Osteoblast (primary cell): ENCODE data around the gene C3orf20. TPM values are rescaled to one million over a fixed set of nuclear protein-coding genes. Genes with fewer than 3 reads are reported as not detected.
"Not testable (repeated sequence)": the region's sequence is repeated elsewhere in the genome, so short reads cannot be mapped to it uniquely, and the experiment has no call there.

Source experiments
- DNase-seq: peaks from one replicate; pipeline ENCODE4 v3.0.0; 2011; ENCODE audit warnings: low spot score, mixed read lengths; ENCODE audit not compliant: insufficient read length; ENCODE audit errors: missing footprints
- H2AFZ ChIP-seq: 2 replicates; pipeline ENCODE4 v1.6.0; 2011; ENCODE audit warnings: mild to moderate bottlenecking, low read length
- H3K27ac ChIP-seq: 2 replicates; pipeline ENCODE4 v1.5.1; 2011; ENCODE audit warnings: mild to moderate bottlenecking, low read depth, low read length, moderate library complexity
- H3K27me3 ChIP-seq: 2 replicates; pipeline ENCODE4 v1.6.0; 2012; ENCODE audit warnings: mild to moderate bottlenecking, control low read depth, inconsistent platforms, low read length, moderate library complexity; ENCODE audit not compliant: insufficient read depth
- H3K36me3 ChIP-seq: 2 replicates; pipeline ENCODE4 v1.5.1; 2011; ENCODE audit warnings: mild to moderate bottlenecking, low read length, control low read depth, moderate library complexity; ENCODE audit not compliant: insufficient read depth
- H3K4me1 ChIP-seq: 2 replicates; pipeline ENCODE4 v1.5.1; 2011; ENCODE audit warnings: mild to moderate bottlenecking, low read length, control low read depth, moderate library complexity; ENCODE audit not compliant: insufficient read depth
- H3K4me2 ChIP-seq: 2 replicates; pipeline ENCODE4 v1.6.0; 2011; ENCODE audit warnings: mild to moderate bottlenecking, low read length; ENCODE audit not compliant: insufficient read depth
- H3K4me3 ChIP-seq: fragments of 200-600 bp; sonication (generic); 3 replicates; pipeline ENCODE4 v1.5.1; 2012; ENCODE audit warnings: mild to moderate bottlenecking, low read length, inconsistent platforms; ENCODE audit not compliant: insufficient read depth
- H3K79me2 ChIP-seq: 2 replicates; pipeline ENCODE4 v1.6.0; 2012; ENCODE audit warnings: mild to moderate bottlenecking, low read length, control low read depth, inconsistent platforms; ENCODE audit not compliant: insufficient read depth
- H3K9me3 ChIP-seq: 2 replicates; pipeline ENCODE4 v1.5.1; 2011; ENCODE audit warnings: low read depth, low read length, control low read depth
- H4K20me1 ChIP-seq: 2 replicates; pipeline ENCODE4 v1.6.0; 2012; ENCODE audit warnings: mild to moderate bottlenecking, low read length, control low read depth; ENCODE audit not compliant: insufficient read depth
- CTCF ChIP-seq: IDR thresholded peaks from 2 replicates; pipeline ENCODE4 v1.5.1; 2011; ENCODE audit warnings: mild to moderate bottlenecking, low read depth, low read length, moderate library complexity; ENCODE audit errors: extremely low read depth
- total RNA-seq: library from RNA; depleted of rRNA; stranded (reverse); fragments of >200 nt; gene quantifications from 2 replicates; pipeline ENCODE4 v1.2.3, GENCODE V29; 2012

C3orf20 gene
- total RNA-seq, 1 donor = under 0.01 TPM

DNA sequence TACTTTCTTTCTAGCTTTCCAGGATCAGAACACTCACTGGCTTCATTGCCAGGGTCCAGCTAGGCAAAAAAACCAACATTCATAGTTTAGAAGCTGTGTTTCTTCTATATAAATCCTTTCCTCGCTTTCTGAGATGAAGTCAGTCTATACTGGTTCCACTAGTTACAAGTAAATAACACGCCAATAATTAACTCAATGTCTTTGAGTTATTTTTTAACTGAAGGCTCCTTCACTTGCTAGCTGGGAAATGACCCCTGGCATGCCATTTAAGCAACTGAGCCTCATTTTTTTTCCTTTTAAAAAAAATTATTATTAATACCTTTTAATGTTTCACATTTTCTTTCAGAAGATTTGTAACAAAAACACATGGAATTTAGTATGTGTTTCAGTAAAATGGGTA, 25.5 kb upstream of the C3orf20 start:
- Histone ChIP-seq H2AFZ (no peak overlapping the region), H3K4me2 (no peak overlapping the region), H3K79me2 (peaks cover 22% of the 10 kb centered on the region), H3K4me1 (peaks cover 5% of the 10 kb centered on the region), H3K36me3 (peaks cover 3% of the 10 kb centered on the region), H3K4me3 (no peak overlapping the region), H4K20me1 (no peaks in the 10 kb centered on the region), H3K27me3 (peaks cover 4% of the 10 kb centered on the region), H3K9me3 (no peaks in the 10 kb centered on the region), H3K27ac (no peak overlapping the region)
- no peak for DNase-seq
- TF ChIP-seq CTCF = no peak

DNA sequence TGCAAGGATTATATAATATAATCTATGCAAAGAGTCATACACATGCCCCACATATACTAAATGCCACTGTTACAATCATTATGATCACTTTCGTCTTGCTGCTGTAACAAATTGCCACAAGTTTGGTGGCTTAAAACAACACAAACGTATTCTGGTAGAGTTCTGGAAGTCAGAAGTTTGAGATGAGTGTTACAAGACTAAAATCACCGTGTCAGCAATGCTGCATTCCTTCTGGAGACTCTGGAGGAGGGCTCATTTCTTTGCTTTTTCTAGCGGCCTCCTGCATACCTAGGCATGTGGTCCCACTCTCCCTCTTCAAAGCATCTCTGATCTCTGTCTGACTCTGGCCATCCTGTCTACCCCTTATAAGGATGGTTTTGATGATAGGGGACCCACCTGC, 24.7 kb upstream of the C3orf20 start:
- H2AFZ ChIP-seq = no peak overlapping the region
- TF ChIP-seq CTCF = no peak
- no peaks in the 10 kb centered on the region for H3K9me3 ChIP-seq

GRCh38 chr3:14651440-14652251, 23.3 kb upstream of the C3orf20 start, which contains the start of gene CCDC174:
Gene CCDC174, plus strand, starts transcription at chr3:14651762. Its CDS starts 75 bp downstream, at chr3:14651837.
- Histone ChIP-seq H3K4me1 (peaks cover 5% of the 10 kb centered on the region), H2AFZ (peak within 1 kb of the TSS; percentile 98), H3K27me3 (no peaks in the 10 kb centered on the region), H3K9me3 (no peaks in the 10 kb centered on the region), H3K27ac (peak within 1 kb of the TSS; percentile 95), H3K4me2 (peak within 1 kb of the TSS; percentile 98), H4K20me1 (no peaks in the 10 kb centered on the region), H3K4me3 (peak within 1 kb of the TSS; percentile 90), H3K36me3 (peaks cover 21% of the 10 kb centered on the region), H3K79me2 (peaks cover 22% of the 10 kb centered on the region)
- no peak for TF ChIP-seq CTCF
- peak; percentile 95 for DNase-seq

More for the DNA sequence above, 24.7 kb upstream of the C3orf20 start:
- H3K27me3 ChIP-seq = no peaks in the 10 kb centered on the region
- peaks cover 5% of the 10 kb centered on the region for H3K4me1 ChIP-seq
- H3K36me3 ChIP-seq = peaks cover 9% of the 10 kb centered on the region
- no peak overlapping the region for H3K4me3 ChIP-seq
- no peaks in the 10 kb centered on the region for H4K20me1 ChIP-seq
- no peak overlapping the region for H3K4me2 ChIP-seq
- H3K27ac ChIP-seq = no peak overlapping the region
- peaks cover 22% of the 10 kb centered on the region for H3K79me2 ChIP-seq
- DNase-seq = no peak

- not testable (repeated sequence) for DNase-seq
Observed at GRCh38 chr3:14652360-14652907, 22.5 kb upstream of the C3orf20 start.

More at GRCh38 chr3:14652360-14652907, 22.5 kb upstream of the C3orf20 start:
- not testable (repeated sequence) for H3K27me3 ChIP-seq, H3K9me3 ChIP-seq, H3K4me1 ChIP-seq, H4K20me1 ChIP-seq
- Histone ChIP-seq H3K27ac (peak overlapping the region; percentile 95), H3K4me3 (peak overlapping the region; percentile 90), H3K79me2 (peaks cover 22% of the 10 kb centered on the region), H3K4me2 (peak overlapping the region; percentile 98), H2AFZ (peak overlapping the region; percentile 98), H3K36me3 (peaks cover 28% of the 10 kb centered on the region)
